Neural progenitor cell (in vitro differentiated cells): Measurements from ENCODE around the gene MS4A14.

Experiments used
- CTCF ChIP-seq: fragments of 200-600 bp; sonication (generic); IDR thresholded peaks from 2 replicates; pipeline ENCODE4 v1.5.1; 2017; ENCODE audit warnings: antibody characterized with exemption, mild to moderate bottlenecking
- EZH2 ChIP-seq: fragments of 200-600 bp; sonication (generic); IDR thresholded peaks from 2 replicates; pipeline ENCODE4 v1.6.1; 2017; ENCODE audit warnings: antibody characterized with exemption, mild to moderate bottlenecking, moderate library complexity

GRCh38 chr11:60455531-60456042 lies 59.3 kb downstream of the MS4A14 start, which contains the start of gene MS4A1:
- TF ChIP-seq EZH2 (no peak), CTCF (no peak)
